DOHH2 (cell line): ENCODE results near the gene ANKRD13B.

ENCODE experiments used
- H3F3A ChIP-seq: fragments of 200-600 bp; sonication (generic), shearing (Covaris generic); 2 replicates; pipeline ENCODE4 v1.6.0; 2016; ENCODE audit warnings: antibody characterized with exemption, mild to moderate bottlenecking; ENCODE audit not compliant: control insufficient read depth, insufficient read depth
- H3K27ac ChIP-seq: fragments of 200-600 bp; sonication (generic); 2 replicates; pipeline ENCODE4 v1.5.1; 2014; ENCODE audit warnings: low read depth, mild to moderate bottlenecking, low read length, moderate library complexity
- H3K27me3 ChIP-seq: fragments of 200-600 bp; sonication (generic); 2 replicates; pipeline ENCODE4 v1.6.1; 2014; ENCODE audit warnings: mild to moderate bottlenecking, low read length, mixed read lengths; ENCODE audit not compliant: control insufficient read depth
- H3K36me3 ChIP-seq: fragments of 200-600 bp; sonication (generic); 2 replicates; pipeline ENCODE4 v1.6.1; 2014; ENCODE audit warnings: mild to moderate bottlenecking, low read length, moderate library complexity, mixed read lengths; ENCODE audit not compliant: control insufficient read depth
- H3K4me1 ChIP-seq: fragments of 200-600 bp; sonication (generic); 2 replicates; pipeline ENCODE4 v1.6.1; 2014; ENCODE audit warnings: mild to moderate bottlenecking, low read length, mixed read lengths; ENCODE audit not compliant: control insufficient read depth
- H3K4me2 ChIP-seq: fragments of 200-600 bp; sonication (generic); 2 replicates; pipeline ENCODE4 v1.6.0; 2014; ENCODE audit warnings: mild to moderate bottlenecking, low read length, moderate library complexity
- H3K4me3 ChIP-seq: fragments of 200-600 bp; sonication (generic); 2 replicates; pipeline ENCODE4 v1.5.1; 2014; ENCODE audit warnings: mild to moderate bottlenecking, low read length, mixed read lengths
- H3K79me2 ChIP-seq: fragments of 200-600 bp; sonication (generic); 2 replicates; pipeline ENCODE4 v1.6.1; 2014; ENCODE audit warnings: mild to moderate bottlenecking, low read length, mixed read lengths; ENCODE audit not compliant: control insufficient read depth
- H3K9me2 ChIP-seq: fragments of 200-600 bp; sonication (generic); replicated peaks from 2 replicates; pipeline ENCODE4 v1.6.1; 2014; ENCODE audit warnings: mild to moderate bottlenecking, low read length, mixed read lengths; ENCODE audit not compliant: control insufficient read depth
- H3K9me3 ChIP-seq: fragments of 200-600 bp; sonication (generic); 2 replicates; pipeline ENCODE4 v1.6.1; 2014; ENCODE audit warnings: antibody characterized with exemption, low read length, mixed read lengths; ENCODE audit not compliant: control insufficient read depth, insufficient read depth
- H4K20me1 ChIP-seq: fragments of 200-600 bp; sonication (generic); 2 replicates; pipeline ENCODE4 v1.6.0; 2014; ENCODE audit warnings: low read depth, mild to moderate bottlenecking, antibody characterized with exemption, low read length, moderate library complexity; ENCODE audit not compliant: control insufficient read depth, insufficient read depth
- CTCF ChIP-seq: fragments of 200-600 bp; sonication (generic); IDR thresholded peaks from one replicate; pipeline ENCODE4 v1.5.1; 2014; ENCODE audit warnings: antibody characterized with exemption, mild to moderate bottlenecking, low read depth, low read length; ENCODE audit not compliant: poor library complexity, severe bottlenecking
- EZH2phosphoT487 ChIP-seq: fragments of 200-600 bp; sonication (generic); IDR thresholded peaks from 2 replicates; pipeline ENCODE4 v1.6.1; 2017; ENCODE audit warnings: borderline replicate concordance, mild to moderate bottlenecking, antibody characterized with exemption, low read length, moderate library complexity, mixed read lengths

Gene ANKRD13B

GRCh38 chr17:29643817-29644160 lies 50.9 kb downstream of the ANKRD13B start:
- peaks cover 19% of the 10 kb centered on the region for H3K4me1 ChIP-seq
- TF ChIP-seq CTCF (no peak), EZH2phosphoT487 (no peak)

DNA sequence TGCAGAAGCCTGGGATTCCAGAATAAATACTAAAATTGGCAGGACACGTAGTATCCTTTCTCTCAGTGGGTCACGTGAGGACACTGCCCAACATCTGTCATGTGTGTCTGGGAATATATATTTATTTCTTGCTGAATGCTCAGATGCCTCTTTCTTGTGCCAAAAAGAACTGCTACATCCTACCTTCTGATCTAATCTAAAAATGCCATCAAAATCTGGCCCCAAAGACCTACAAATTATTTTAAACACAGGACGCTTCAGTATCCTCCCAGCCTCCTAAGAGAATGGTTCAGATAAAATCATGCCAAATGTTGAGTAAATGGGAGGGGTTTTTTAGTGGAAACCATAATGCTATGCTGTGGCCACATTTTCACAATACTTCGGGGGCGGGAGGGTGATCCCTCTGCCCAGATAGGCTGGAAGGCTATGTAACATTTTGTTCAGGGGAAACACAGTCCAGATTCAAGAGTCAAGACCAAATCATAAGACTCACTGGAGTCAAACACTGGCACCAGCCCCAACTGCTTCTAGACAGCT lies 52.7 kb downstream of the ANKRD13B start:
- Histone ChIP-seq H3K4me1 (peaks cover 4% of the 10 kb centered on the region), H4K20me1 (no peaks in the 10 kb centered on the region), H3K4me3 (no peak overlapping the region), H3K4me2 (no peak overlapping the region), H3K27ac (no peak overlapping the region), H3K36me3 (peaks cover 14% of the 10 kb centered on the region), H3K79me2 (no peaks in the 10 kb centered on the region), H3K27me3 (no peaks in the 10 kb centered on the region), H3F3A (peaks cover 4% of the 10 kb centered on the region; the same call in 1 of the 2 replicates), H3K9me2 (no peaks in the 10 kb centered on the region), H3K9me3 (no peaks in the 10 kb centered on the region)
- TF ChIP-seq CTCF (no peak), EZH2phosphoT487 (no peak)

More at GRCh38 chr17:29643817-29644160, 50.9 kb downstream of the ANKRD13B start:
- Histone ChIP-seq H3K27me3 (no peaks in the 10 kb centered on the region), H3K36me3 (peaks cover 10% of the 10 kb centered on the region; the same call in 1 of the 2 replicates), H3K9me2 (no peaks in the 10 kb centered on the region), H4K20me1 (no peaks in the 10 kb centered on the region), H3K27ac (no peak overlapping the region), H3K79me2 (no peaks in the 10 kb centered on the region), H3F3A (peaks cover 4% of the 10 kb centered on the region; the same call in 1 of the 2 replicates), H3K4me3 (no peak overlapping the region), H3K4me2 (no peak overlapping the region), H3K9me3 (no peaks in the 10 kb centered on the region)

- Histone ChIP-seq H3K79me2 (no peaks in the 10 kb centered on the region), H3K36me3 (peaks cover 14% of the 10 kb centered on the region), H3K27ac (no peak overlapping the region), H3K4me1 (no peaks in the 10 kb centered on the region; the same call in 1 of the 2 replicates), H4K20me1 (no peaks in the 10 kb centered on the region), H3K4me3 (no peak overlapping the region), H3K9me3 (no peaks in the 10 kb centered on the region), H3K4me2 (no peak overlapping the region), H3K9me2 (no peaks in the 10 kb centered on the region), H3K27me3 (no peaks in the 10 kb centered on the region), H3F3A (no peaks in the 10 kb centered on the region; the same call in 1 of the 2 replicates)
- TF ChIP-seq EZH2phosphoT487 (no peak), CTCF (no peak)
Observed at GRCh38 chr17:29648005-29648404, 55.1 kb downstream of the ANKRD13B start.
